ENCODE measurements around the gene DZIP3. TPM values are rescaled to one million over a fixed set of nuclear protein-coding genes. Genes with fewer than 3 reads are reported as not detected.

DZIP3 gene
- total RNA-seq, result 14.5 and 16.6 TPM in 2 replicates

GRCh38 chr3:108589081-108589997 lies at the start of gene DZIP3, which contains the start of gene CIP2A:
Gene DZIP3, plus strand, starts transcription at chr3:108589722. Its CDS starts 15,685 bp downstream, at chr3:108605407.
Gene CIP2A, minus strand, starts transcription at chr3:108589438. Its CDS starts 63 bp downstream, at chr3:108589375.

Other genes with a start within 250 kb of the DZIP3 start
- gene MYH15, start 79.1 kb upstream of the DZIP3 start, total RNA-seq, result 0.62 and 3.7 TPM in 2 replicates
- 16.5 and 59.1 TPM in 2 replicates for gene CIP2A, start 284 bp upstream of the DZIP3 start, total RNA-seq
- not detected in 2 replicates for gene RETNLB, start 167.7 kb downstream of the DZIP3 start, total RNA-seq
- gene TRAT1, start 233.1 kb downstream of the DZIP3 start, total RNA-seq, result 0.11 TPM in 1 of 2 replicates, not detected in the other

Measured in uterine smooth muscle cell (primary cell).